Measurements from ENCODE around the gene AP4M1.
A peak's percentile ranks its signal among the peaks of the same experiment; 100 is the strongest.
"Not testable (repeated sequence)": the region's sequence is repeated elsewhere in the genome, so short reads cannot be mapped to it uniquely, and the experiment has no call there.

The AP4M1 gene

GRCh38 chr7:100130608-100131453 is 29.4 kb downstream of the AP4M1 start:
- DNase-seq (ENCODE audit: low spot score), result peak; percentile 73

- DNase-seq (ENCODE audit: low spot score), result no peak
Measured at GRCh38 chr7:100132126-100132525, 30.7 kb downstream of the AP4M1 start.

- DNase-seq (ENCODE audit: low spot score), result peak; percentile 82
Measured at GRCh38 chr7:100132697-100133151, 31.3 kb downstream of the AP4M1 start.

GRCh38 chr7:100137851-100138760 is 36.7 kb downstream of the AP4M1 start:
- DNase-seq (ENCODE audit: low spot score), result no peak

DNA sequence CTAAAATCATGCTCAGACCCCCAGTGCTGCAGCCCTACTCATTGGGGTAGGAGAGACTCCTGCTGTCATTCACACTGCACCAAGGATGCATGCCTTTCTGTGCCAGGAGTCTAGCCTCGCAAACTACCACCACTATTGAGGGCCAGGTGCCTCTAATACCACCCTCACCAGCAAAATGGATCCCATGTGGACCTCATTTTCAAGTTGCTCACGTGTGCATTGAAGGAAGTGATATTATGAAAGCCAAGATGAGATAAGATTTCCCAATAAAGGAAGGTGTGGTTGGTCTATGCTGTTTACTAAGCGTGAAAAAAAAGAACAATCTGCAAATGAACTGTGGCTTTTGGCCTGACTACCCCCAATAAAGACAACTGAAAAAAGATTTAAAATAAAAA is 40.1 kb downstream of the AP4M1 start:
- no peak for DNase-seq (ENCODE audit: low spot score)

GRCh38 chr7:100142461-100142860 is 41.0 kb downstream of the AP4M1 start:
- no peak for DNase-seq (ENCODE audit: low spot score)

DNA sequence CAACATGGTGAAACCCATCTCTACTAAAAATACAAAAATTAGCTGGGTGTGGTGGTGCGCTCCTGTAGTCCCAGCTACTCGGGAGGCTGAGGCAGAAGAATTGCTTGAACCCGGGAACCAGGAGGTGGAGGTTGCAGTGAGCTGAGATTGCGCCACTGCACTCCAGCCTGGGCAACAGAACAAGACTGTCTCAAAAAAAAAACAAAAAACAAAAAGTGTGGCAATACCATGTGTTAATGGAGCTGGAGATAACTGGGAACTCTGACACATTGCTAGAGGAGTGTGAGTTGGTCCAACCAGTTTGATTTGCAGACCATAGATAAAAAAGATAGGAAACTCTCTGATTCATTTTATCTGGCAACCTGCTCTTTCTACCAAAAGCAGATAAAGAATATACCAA is 44.9 kb downstream of the AP4M1 start:
- not testable (repeated sequence) for DNase-seq (ENCODE audit: low spot score)

- DNase-seq (ENCODE audit: low spot score), result no peak
Measured at GRCh38 chr7:100147278-100147677, 45.8 kb downstream of the AP4M1 start.

DNA sequence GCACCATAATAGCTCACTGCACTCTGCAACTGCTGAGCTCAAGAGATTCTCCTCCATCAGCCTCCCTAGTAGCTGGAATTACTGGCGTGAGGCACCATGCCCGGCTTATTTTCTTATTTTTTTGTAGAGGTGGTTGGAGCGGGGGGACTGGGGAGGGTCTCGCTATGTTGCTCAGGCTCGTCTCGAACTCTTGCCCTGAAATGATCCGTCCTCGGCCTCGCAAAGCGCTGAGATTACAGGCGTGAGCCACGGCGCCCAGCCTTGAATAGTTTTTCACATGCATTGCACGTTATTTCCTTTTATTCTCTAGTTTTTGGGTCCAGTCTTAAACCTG is 46.7 kb downstream of the AP4M1 start:
- DNase-seq (ENCODE audit: low spot score), result no peak

DNA sequence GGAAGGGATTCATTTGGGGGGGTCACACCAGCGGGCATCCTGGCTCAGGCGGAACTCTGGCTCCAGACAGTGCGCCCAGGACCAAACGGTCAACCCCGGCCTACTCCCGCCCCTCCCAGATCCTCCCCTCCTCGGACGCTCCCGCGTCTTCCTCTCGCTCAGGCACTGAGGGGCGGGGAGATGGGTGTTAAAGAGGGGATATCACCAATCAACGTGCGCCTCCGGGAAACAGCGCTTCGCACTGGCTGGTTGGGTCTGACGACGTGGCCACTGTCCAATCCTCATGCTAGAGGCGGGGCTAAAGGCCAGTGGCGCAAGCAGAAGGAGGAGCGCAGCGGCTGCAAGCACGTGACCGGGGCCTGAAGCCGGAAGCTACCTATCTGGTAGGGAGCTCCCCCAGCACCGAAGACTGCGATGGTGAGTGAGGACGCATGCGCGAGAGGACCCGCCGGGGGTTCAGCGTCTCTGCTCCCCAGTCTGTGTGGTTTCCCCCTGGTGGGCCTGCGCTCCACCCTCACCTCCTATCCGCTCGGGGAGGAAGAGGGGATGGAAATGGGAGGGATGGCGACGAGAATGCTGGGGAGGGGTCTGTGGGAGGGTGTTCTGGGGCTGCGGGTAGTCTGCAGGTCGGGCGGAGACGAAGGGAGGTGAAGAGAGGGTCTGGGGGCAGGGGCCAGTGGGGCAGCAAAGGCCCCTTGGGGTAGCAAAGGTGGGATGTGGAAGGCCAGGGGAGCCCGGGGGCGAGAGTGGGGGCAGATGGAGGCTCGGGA is 47.3 kb downstream of the AP4M1 start, which contains the start of gene LAMTOR4:
TSS of gene LAMTOR4 (plus strand) at position 360 of the 770 bp plus-strand sequence. CDS start at position 415, 55 bp downstream.
- DNase-seq (ENCODE audit: low spot score), result peak; percentile 99

DNA sequence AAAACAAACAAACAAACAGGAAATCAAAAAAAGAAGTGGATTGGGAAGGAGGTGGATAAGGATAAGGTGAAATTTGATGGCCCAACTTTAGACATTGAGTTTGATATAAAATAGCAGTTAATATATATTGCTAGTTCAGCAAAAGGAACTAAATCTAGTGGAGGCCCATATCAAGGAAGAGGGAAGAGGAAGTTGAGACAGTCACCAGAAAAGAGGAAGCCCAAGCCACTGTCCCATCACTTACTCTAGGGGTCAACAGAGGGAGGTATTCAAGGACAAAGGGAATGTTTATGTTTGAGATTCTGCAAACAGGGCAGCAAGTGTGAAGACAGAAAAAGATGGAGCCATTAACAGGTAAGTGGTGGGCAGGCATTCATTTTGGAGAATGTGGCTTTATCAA is 51.0 kb downstream of the AP4M1 start:
- no peak for DNase-seq (ENCODE audit: low spot score)

GRCh38 chr7:100152937-100153666 is 51.7 kb downstream of the AP4M1 start:
- DNase-seq (ENCODE audit: low spot score), result no peak

DNA sequence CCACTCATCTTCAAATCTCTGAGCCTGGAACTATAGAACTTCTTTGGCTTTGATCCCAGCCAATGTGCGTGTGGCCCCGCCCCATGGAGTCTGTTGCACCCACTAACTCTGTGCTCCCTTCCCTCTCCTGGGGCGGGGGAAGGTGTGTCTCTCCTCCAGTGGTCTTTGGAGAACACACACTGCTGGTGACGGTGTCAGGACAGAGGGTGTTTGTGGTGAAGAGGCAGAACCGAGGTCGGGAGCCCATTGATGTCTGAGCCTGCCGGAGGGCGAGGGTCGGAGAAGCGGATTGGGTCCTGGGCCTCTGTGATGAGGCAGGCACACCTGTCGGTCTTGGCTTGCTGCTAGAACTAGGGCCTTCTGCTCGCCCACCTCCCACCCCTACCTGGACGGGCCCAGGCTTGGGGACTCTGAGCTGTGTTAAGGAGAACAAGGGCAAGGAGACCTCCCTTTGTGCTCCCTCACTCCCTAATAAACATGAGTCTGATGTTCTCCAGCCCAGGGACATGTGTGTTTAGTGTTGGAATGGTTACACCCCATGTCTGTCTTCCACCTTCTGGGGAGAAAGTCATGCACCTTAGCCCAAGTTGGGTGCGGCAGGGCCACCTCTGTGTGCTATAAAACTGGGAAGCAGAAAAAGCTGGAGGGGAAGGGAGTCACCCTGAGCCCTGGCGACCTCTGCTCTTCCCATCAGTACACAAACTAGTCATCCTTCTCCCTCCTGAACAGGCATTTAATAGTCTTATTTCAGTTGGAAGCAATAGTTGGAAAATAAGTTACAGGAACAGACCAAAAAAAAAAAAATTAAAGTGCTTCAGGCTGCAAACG is 52.5 kb downstream of the AP4M1 start:
- no peak for DNase-seq (ENCODE audit: low spot score)

DNA sequence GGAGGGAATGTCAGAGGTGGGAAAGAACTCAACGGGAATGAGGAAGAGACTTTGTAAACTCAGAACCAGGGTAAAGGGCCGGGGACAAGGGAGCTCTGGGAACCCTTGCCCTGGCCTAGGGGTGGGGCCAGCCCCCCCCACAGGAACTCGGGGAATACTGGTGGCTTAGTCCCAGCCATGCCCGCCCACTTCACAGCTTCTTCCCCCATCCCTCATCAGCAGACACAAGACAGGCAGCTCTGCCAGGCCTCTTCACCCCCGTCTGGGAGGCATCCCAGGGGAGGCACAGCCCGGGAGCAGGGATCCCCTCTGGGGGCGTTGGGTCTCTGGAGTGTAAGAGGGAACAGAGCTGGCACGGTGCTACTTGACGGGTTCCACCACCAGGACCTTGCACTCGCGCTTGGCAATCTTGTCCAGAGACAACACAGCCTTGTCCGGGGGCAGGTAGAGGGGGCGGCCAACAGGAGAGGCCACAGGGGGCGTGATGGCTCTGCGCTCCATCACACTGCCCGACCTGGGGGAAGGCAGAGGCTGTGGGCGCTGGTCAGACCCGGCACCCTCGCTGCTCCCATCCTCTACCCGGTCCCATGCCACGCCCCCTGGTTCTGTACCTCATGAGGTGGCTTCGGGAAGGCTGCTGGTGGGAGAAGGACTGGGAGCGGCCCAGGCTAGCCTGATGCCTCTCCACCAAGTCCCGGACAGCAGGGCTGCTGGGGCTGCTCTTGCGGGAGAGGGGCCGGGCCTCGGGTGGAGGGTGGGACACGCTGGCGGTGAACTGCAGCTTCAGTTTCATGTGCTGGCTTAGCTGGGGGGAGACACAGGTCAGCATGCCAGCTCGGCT is 53.4 kb downstream of the AP4M1 start:
- no peak for DNase-seq (ENCODE audit: low spot score)

- no peak for DNase-seq (ENCODE audit: low spot score)
Measured at GRCh38 chr7:100155553-100156317, 54.3 kb downstream of the AP4M1 start.

DNA sequence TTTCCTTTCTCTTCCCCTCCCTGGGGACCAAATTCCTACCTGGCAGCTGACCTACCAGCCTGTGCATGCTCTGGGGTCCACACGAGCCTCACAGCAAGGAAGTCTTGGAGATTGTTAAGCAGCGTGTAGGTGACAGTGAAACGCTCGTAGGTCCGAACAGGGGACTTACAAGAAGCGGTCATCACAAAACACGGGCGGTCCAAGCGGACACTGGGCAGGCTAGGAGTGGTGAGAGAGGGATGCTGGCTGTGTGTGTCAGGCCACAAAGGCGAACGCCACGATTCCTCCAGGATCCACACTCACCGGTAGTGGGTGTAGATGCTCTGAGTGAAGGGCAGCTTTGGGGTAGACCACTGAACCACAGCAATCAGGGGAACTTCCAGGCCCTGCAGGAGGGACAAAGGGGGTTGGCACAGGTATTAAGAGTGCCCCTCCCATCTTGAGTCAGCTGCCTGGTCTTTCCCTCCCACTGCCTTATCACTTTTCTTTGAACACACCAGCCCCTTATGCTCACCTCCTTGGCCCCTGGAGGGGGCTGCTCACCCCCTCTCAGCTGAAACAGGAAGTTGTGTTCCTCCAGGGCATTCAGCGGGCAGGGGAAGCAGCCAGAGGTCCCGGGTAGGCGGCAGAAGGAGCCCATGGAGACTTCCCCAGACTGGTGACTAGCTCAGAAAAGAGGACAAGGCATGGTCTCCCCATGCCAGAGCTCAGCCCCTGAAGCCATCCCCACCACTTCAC is 55.1 kb downstream of the AP4M1 start:
- DNase-seq (ENCODE audit: low spot score), result no peak

DNA sequence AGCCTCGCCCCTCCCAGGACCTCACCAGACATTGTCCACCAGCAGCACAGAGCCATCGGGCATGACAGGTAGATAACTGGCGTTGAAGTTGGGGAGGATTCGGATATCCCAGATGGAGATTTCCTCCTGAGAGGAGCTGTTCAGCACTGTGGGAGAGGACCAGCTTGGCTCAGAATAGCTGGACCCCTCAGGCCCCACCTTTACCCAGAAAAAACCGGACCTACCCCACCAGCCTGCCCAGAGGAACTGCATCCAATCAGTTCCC is 55.6 kb downstream of the AP4M1 start:
- no peak for DNase-seq (ENCODE audit: low spot score)
